K562 (cell line): ENCODE results near the gene GEMIN5. TPM values are rescaled to one million over a fixed set of nuclear protein-coding genes. Genes with fewer than 3 reads are reported as not detected.

ENCODE experiments used
- ARID2 ChIP-seq: fragments of 450-650 bp; IDR thresholded peaks from 2 replicates; pipeline ENCODE4 v1.6.1; 2017; ENCODE audit warnings: antibody characterized with exemption, mild to moderate bottlenecking
- ARID4B ChIP-seq: sonication (generic); formaldehyde crosslinking; IDR thresholded peaks from 2 replicates; pipeline ENCODE4 v1.8.0; 2022; ENCODE audit warnings: mild to moderate bottlenecking, missing genetic modification reagents
- BCL6 ChIP-seq: fragments of 250-450 bp; sonication (Bioruptor Pico); IDR thresholded peaks from 2 replicates; pipeline ENCODE4 v1.4.0; 2020
- CBFB ChIP-seq: sonication (generic); formaldehyde crosslinking; IDR thresholded peaks from 2 replicates; pipeline ENCODE4 v1.4.0; 2020; ENCODE audit warnings: mild to moderate bottlenecking, missing genetic modification reagents
- CBX3 ChIP-seq, 2 experiments: IDR thresholded peaks; 1 replicate in 1 of 2; 2 replicates in 1 of 2; pipeline ENCODE4 v1.6.1; 2012; ENCODE audit warnings: inconsistent platforms in 2 of 2, low read length in 2 of 2, borderline replicate concordance in 1 of 2, control low read depth in 1 of 2
- CHAMP1 ChIP-seq: fragments of 450-650 bp; IDR thresholded peaks from 2 replicates; pipeline ENCODE4 v1.6.1; 2016; ENCODE audit warnings: mild to moderate bottlenecking
- CHD2 ChIP-seq: IDR thresholded peaks from 2 replicates; pipeline ENCODE4 v1.6.1; 2011; ENCODE audit warnings: low read depth, low read length
- CREB1 ChIP-seq, 2 experiments: sonication (generic) in 1 of 2; formaldehyde crosslinking in 1 of 2; IDR thresholded peaks; 2 replicates each; pipeline versions ENCODE4 v1.6.1 to v1.8.0; 2012 to 2022; ENCODE audit warnings: inconsistent platforms in 1 of 2, mild to moderate bottlenecking in 1 of 2, missing genetic modification reagents in 1 of 2, moderate library complexity in 1 of 2
- CTBP1 ChIP-seq: fragments of 450-650 bp; IDR thresholded peaks from 2 replicates; pipeline ENCODE4 v1.6.1; 2016; ENCODE audit warnings: borderline replicate concordance
- CXXC5 ChIP-seq: fragments of 250-450 bp; sonication (Bioruptor Pico); IDR thresholded peaks from 2 replicates; pipeline ENCODE4 v1.8.0; 2022; ENCODE audit warnings: inconsistent platforms, mild to moderate bottlenecking, moderate library complexity
- FOXA3 ChIP-seq, 2 experiments: fragments of 450-650 bp in 1 of 2; sonication (generic) in 1 of 2; formaldehyde crosslinking; IDR thresholded peaks in 1 of 2; conservative IDR thresholded peaks in 1 of 2; 2 replicates each; pipeline versions ENCODE4 v1.4.0 to v1.8.0; 2020 to 2022; ENCODE audit warnings: mild to moderate bottlenecking in 2 of 2, missing genetic modification reagents in 1 of 2
- GABPA ChIP-seq: fragments of 200-800 bp; sonication (Bioruptor generic); conservative IDR thresholded peaks from 2 replicates; pipeline ENCODE4 v1.6.1; 2016; ENCODE audit warnings: low read depth, missing genetic modification characterization, missing compliant biosample characterization
- GTF2F1 ChIP-seq: IDR thresholded peaks from 2 replicates; pipeline ENCODE4 v1.6.1; 2011; ENCODE audit warnings: low read depth, low read length, improper control_type of control experiment
- KLF16 ChIP-seq: IDR thresholded peaks from 2 replicates; pipeline ENCODE4 v1.6.1; 2016; ENCODE audit warnings: antibody characterized with exemption
- LEF1 ChIP-seq: fragments of 450-650 bp; IDR thresholded peaks from 2 replicates; pipeline ENCODE4 v1.6.1; 2016; ENCODE audit warnings: mild to moderate bottlenecking
- NCOA4 ChIP-seq: fragments of 450-650 bp; IDR thresholded peaks from 2 replicates; pipeline ENCODE4 v1.6.1; 2018; ENCODE audit warnings: mild to moderate bottlenecking; ENCODE audit not compliant: partially characterized antibody
- NRF1 ChIP-seq, 2 experiments: fragments of 450-650 bp; IDR thresholded peaks in 1 of 2; conservative IDR thresholded peaks in 1 of 2; 2 replicates each; pipeline ENCODE4 v1.6.1; 2014; ENCODE audit warnings: mild to moderate bottlenecking in 2 of 2
- POLR2G ChIP-seq: fragments of 200-400 bp; formaldehyde crosslinking; IDR thresholded peaks from 2 replicates; pipeline ENCODE4 v1.6.1; 2017; ENCODE audit warnings: low read depth, mild to moderate bottlenecking, antibody characterized with exemption, low read length, moderate library complexity
- SMARCB1 ChIP-seq: IDR thresholded peaks from 2 replicates; pipeline ENCODE4 v1.6.1; 2011; ENCODE audit warnings: improper control_type of control experiment, low read depth; ENCODE audit not compliant: insufficient read length
- TAF7 ChIP-seq: fragments of 450-650 bp; IDR thresholded peaks from 2 replicates; pipeline ENCODE4 v1.6.1; 2016; ENCODE audit warnings: missing genetic modification characterization, missing compliant biosample characterization
- TFAM ChIP-seq: fragments of 250-450 bp; sonication (Bioruptor Pico); conservative IDR thresholded peaks from 2 replicates; pipeline ENCODE4 v1.5.0; 2021; ENCODE audit warnings: mild to moderate bottlenecking, moderate library complexity
- ZEB2 ChIP-seq: fragments of 450-650 bp; IDR thresholded peaks from 2 replicates; pipeline ENCODE4 v1.6.1; 2016
- ZFP36 ChIP-seq: fragments of 150-350 bp; IDR thresholded peaks from 2 replicates; pipeline ENCODE4 v1.6.1; 2018; ENCODE audit warnings: low read length, low read depth; ENCODE audit not compliant: partially characterized antibody
- polyA plus RNA-seq, 8 experiments: library from polyadenylated mRNA; depleted of rRNA in 4 of 8; stranded (reverse) in 5 of 8; unstranded in 3 of 8; fragments of >200 nt; fragmentation: Nextera tagmentation in 2 of 8; fragmentation: Illumina TruSeq in 1 of 8; extraction: Ambion mirVana in 2 of 8; extraction: Trizol in 1 of 8; gene quantifications; 2 replicates each; pipeline versions ENCODE4 v1.2.1 to v1.2.3, GENCODE V29; 2011 to 2014; ENCODE audit warnings: inconsistent platforms in 1 of 8, missing spikeins in 1 of 8
- total RNA-seq, 7 experiments: library from RNA; depleted of rRNA in 6 of 7; stranded (reverse); fragments of >200 nt in 6 of 7; fragmentation: Illumina TruSeq in 2 of 7; extraction: Trizol in 2 of 7; gene quantifications; 2 replicates each; pipeline versions ENCODE4 v1.2.1 to v1.2.3, GENCODE V29; 2011 to 2021; ENCODE audit warnings: low replicate concordance in 1 of 7

GEMIN5 gene
- total and polyA plus RNA-seq, 9 of the 15 experiments (the other 6 are each of a cell fraction or from before 2014, with no cell fraction given), result 10.3 to 48.2 (median 34.7) TPM

- peak; percentile 90 for TF ChIP-seq CTBP1
- TF ChIP-seq GABPA (tag), result no peak; the same call in 1 of the 2 replicates
- TF ChIP-seq CHD2, result no peak
- TF ChIP-seq TAF7 (tag), result no peak; the same call in 1 of the 2 replicates
- TF ChIP-seq ARID2, result no peak
- TF ChIP-seq NRF1 (conservative IDR thresholded peaks at IDR 0.05 in 1 of 2, IDR thresholded peaks at IDR 0.05 in 1 of 2), result no peak; a peak in 1 of 4 replicates
- TF ChIP-seq CHAMP1, result no peak
- TF ChIP-seq CXXC5 (CRISPR knock-in tag), result peak; percentile 60
- no peak for TF ChIP-seq TFAM (CRISPR knock-in tag)
- TF ChIP-seq SMARCB1, result no peak
- TF ChIP-seq BCL6 (CRISPR knock-in tag), result no peak
- peak; percentile 90 for TF ChIP-seq KLF16
- peak; percentile 73 for TF ChIP-seq LEF1
- peak; percentile 56; the same call in 1 of the 2 replicates for TF ChIP-seq CREB1 (IDR thresholded peaks at IDR 0.05)
- no peak for TF ChIP-seq CREB1 (CRISPR knock-in tag; IDR thresholded peaks at IDR 0.05)
- TF ChIP-seq GTF2F1, result no peak
- no peak for TF ChIP-seq ARID4B
- TF ChIP-seq ZFP36, result no peak
- TF ChIP-seq CBFB (CRISPR knock-in tag), result no peak
- no peak for TF ChIP-seq NCOA4
- peak; percentile 62; the same call in 1 of the 2 replicates for TF ChIP-seq ZEB2
- no peak for TF ChIP-seq POLR2G
- TF ChIP-seq FOXA3 (CRISPR knock-in tag; conservative IDR thresholded peaks at IDR 0.05 in 1 of 2, IDR thresholded peaks at IDR 0.05 in 1 of 2), result 0 out of 4 replicates have a peak, but pooled peaks of 1 of the 2 experiments have one; percentile 6
- peak in 1 of 2 experiments; percentile 73; a peak in 1 of 3 replicates for TF ChIP-seq CBX3 (IDR thresholded peaks at IDR 0.05; ENCODE audit: borderline replicate concordance in 1 of 2, low read length in 2 of 2)
Observed at GRCh38 chr5:154840435-154841272, 97.4 kb downstream of the GEMIN5 start (continued).
